Left colon (tissue), 2 donors: ENCODE results near the gene SH3RF2. TPM values are rescaled to one million over a fixed set of nuclear protein-coding genes. Genes with fewer than 3 reads are reported as not detected.
"Not testable (repeated sequence)": the region's sequence is repeated elsewhere in the genome, so short reads cannot be mapped to it uniquely, and the experiment has no call there.

Source experiments
- ATAC-seq: fragments of 200-7000 bp; cut with Tn5 transposase; one replicate; pipeline ENCODE4 v1.9.1; 2020; ENCODE audit warnings: mild to moderate bottlenecking, moderate library complexity
- DNase-seq, 2 donors: peaks; one replicate each; pipeline ENCODE4 v3.0.0-alpha.2; 2020
- intact Hi-C, 2 donors: fragments of 100-400 bp; cut with DNase I in 1 of 2; cut with micrococcal nuclease in 1 of 2; formaldehyde crosslinking; loops; one replicate each; pipeline versions ENCODE4 v1.11.2 to v1.14.0; 2022; cut with DNase I, micrococcal nuclease
- total RNA-seq, 2 donors: library from RNA; stranded (reverse); fragmentation: NEBNext Ultra II Directional; extraction: Animal tissue kit (Norgen Biotek cat#: 25700); gene quantifications; one replicate each; pipeline ENCODE4 v1.2.1, GENCODE V29; 2021
- donor health status: DM: no; HTN: no; CAD: no.
- donor health status: DM: yes; HTN: yes; CAD: no.

The SH3RF2 gene
- total RNA-seq, 2 donors from 2014 or later, result 54.9 to 62.9 TPM

GRCh38 chr5:146088098-146088497 lies 151.7 kb downstream of the SH3RF2 start:
- no peak for DNase-seq
- intact Hi-C loops, result no loop called here
- ATAC-seq, result no peak

DNA sequence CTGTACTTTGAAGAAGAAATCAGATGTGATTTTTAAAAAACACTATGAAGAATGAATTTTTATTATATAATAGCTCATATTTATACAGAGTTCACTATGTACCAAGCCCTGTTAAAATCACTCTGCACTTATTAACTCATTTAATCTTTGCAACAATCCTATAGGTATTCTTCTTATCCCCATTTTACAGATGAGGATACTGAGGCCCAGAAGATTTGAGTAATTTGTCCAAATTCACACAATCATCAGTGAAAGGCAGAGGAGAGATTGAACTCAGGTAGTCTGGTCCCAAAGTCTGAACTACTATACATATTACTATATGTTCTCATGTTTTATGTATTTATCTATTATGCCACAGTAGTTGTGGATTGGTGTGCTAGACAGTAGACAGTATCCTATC lies 152.9 kb downstream of the SH3RF2 start:
- intact Hi-C loops, result no loop called here
- no peak for DNase-seq
- ATAC-seq, result no peak

DNA sequence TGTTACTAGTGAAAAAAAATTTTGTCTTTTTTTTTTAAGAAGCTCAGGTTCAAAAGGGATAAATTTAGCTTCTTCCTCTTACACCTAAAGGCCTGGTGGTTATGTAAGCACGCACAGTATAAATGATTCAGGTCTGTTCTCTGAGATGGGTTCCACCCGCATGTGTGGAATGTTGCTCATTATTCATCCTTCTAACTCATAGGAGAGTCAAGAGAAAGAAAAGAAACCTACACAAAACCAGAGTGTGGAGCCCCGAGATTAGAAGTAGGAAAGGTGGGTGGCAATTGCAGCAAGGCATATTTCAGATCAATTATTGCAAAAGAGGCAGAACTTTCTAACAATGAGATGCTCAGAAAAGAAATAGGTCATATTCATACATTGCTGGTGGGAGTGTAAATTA lies 155.5 kb downstream of the SH3RF2 start:
- no peak for ATAC-seq
- intact Hi-C loops, result no loop called here
- no peak for DNase-seq

GRCh38 chr5:146098047-146098446 lies 161.7 kb downstream of the SH3RF2 start:
- ATAC-seq (no peak), DNase-seq (no peak)
- intact Hi-C loops, result no loop called here

GRCh38 chr5:146101646-146102045 lies 165.3 kb downstream of the SH3RF2 start:
- intact Hi-C loops, result no loop called here
- ATAC-seq (no peak), DNase-seq (no peak)

DNA sequence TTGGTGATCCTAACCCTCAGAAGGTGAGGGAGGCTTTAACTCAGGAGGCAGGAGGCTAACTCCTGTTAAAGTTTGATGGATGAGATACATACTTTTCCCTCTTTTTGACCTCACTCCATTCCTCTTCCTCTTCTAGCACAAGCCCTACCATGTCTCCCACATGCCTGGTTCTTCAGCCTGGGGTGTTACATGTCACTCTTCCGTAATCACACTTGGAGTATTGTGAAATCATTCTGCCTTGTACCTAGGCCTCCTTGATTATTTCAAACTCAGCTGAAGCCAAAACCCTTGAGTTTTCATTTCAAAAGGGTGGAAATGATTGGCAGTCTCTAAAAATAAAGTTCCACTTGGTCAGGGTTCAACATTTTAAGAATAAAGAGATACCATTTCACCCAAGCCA lies 167.2 kb downstream of the SH3RF2 start:
- ATAC-seq (no peak), DNase-seq (no peak)
- intact Hi-C loops, result no loop called here

DNA sequence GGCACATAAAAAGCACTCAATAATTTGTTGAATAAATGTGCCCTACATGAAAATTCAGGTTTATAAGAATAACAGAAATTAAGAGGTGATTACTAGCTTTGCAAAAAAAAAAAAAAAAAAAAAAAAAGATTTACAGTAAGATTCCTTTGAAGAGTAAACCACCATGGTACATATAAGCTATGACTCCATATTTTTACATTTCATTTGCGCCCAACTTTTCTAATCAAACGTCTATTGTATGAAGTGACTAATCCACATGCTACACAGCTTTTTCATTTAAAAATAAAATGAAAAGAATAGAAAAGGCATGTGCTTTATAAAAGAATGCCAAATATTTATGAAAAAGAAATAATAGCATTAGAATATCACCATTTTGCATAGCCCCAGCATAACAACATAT lies 169.1 kb downstream of the SH3RF2 start, which contains the start of gene PLAC8L1:
PLAC8L1 (minus strand) TSS at position 101 of the 400 bp plus-strand sequence. CDS start 1,266 bp downstream, outside the sequence.
- intact Hi-C loops, result no loop called here
- DNase-seq, result no peak

GRCh38 chr5:146107901-146108300 lies 171.5 kb downstream of the SH3RF2 start:
- no peak for DNase-seq
- no peak for ATAC-seq
- intact Hi-C loops, result no loop called here

More for the DNA sequence above, 169.1 kb downstream of the SH3RF2 start, which contains the start of gene PLAC8L1:
- no peak for ATAC-seq

DNA sequence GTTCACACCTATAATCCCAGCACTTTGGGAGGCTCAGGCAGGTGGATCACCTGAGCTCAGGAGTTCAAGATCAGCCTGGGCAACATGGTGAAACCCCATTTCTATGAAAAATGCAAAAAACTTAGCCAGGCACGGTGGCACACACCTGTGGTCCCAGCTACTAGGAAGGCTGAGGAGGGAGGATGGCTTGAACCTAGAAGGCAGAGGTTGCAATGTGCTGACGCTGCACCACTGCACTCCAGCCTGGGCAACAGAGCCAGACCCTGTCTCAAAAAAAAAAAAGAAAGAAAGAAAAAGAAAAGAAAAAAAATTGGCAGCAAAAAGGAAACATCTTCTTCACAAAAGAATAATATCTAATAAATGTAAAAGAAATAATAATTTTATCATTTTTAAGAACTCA lies 172.5 kb downstream of the SH3RF2 start:
- ATAC-seq, intact Hi-C loops, DNase-seq: not testable (repeated sequence)

- no peak for DNase-seq
- intact Hi-C loops, result no loop called here
These were observed 173.0 kb downstream of the SH3RF2 start for GRCh38 chr5:146109379-146109778.

DNA sequence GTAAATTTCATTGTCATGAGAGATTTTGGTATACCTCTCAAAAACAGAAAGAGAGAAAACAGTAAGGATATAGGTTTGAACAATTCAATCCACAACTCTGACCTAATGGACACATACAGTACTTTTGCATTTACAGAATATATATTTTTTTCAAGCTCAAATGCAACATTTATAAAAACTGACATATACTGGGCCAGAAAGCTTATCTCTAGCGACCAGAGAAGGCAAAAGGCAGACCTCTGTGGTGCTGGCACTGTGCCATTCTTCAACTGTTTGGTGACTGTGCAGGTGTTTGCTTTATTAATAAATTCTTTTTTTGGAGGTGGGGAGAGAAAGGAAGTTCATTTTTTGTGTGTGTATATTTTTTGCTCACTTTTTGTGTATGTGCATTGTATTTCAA lies 175.0 kb downstream of the SH3RF2 start:
- no peak for DNase-seq
- no peak for ATAC-seq
- intact Hi-C loops, result no loop called here

More at GRCh38 chr5:146109379-146109778, 173.0 kb downstream of the SH3RF2 start:
- no peak for ATAC-seq

DNA sequence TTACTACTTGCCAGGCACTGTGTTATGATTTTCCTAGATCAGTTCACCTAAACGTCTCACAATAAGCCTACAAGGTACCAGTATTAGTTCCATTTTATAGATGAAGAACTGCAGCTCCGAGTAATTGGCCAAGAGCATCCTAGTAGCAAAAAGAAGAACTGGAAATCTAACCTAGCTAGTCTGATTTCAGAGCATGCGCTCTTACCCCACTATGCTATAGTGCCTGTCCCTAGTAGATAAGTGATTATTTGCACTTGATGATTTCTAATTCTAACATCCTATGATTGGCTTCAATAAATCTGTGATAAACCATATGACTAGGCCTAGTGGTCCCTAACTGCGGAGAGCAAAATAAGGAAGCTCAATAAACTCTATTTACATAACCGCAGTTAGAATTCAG lies 176.1 kb downstream of the SH3RF2 start:
- no peak for DNase-seq
- intact Hi-C loops, result no loop called here
- no peak for ATAC-seq

Other genes with a start within 250 kb of the SH3RF2 start
- 10 to 100 TPM; 86.8 to 95.0 TPM for gene PRELID2, start 101.2 kb upstream of the SH3RF2 start, total RNA-seq
- not detected for gene GRXCR2, start 63.6 kb upstream of the SH3RF2 start, total RNA-seq
- under 1 TPM in 1 of 2 donors, not detected in 1; 0.49 TPM for gene PLAC8L1, start 169.0 kb downstream of the SH3RF2 start, total RNA-seq
- gene LARS1, start 246.1 kb downstream of the SH3RF2 start, total RNA-seq, result 10 to 100 TPM; 61.7 to 87.9 TPM